ENCODE data around the gene ZCCHC17. TPM values are rescaled to one million over a fixed set of nuclear protein-coding genes. Genes with fewer than 3 reads are reported as not detected.

ZCCHC17 gene
- total RNA-seq, 1 experiment from 2014 or later = 29.3 TPM

DNA sequence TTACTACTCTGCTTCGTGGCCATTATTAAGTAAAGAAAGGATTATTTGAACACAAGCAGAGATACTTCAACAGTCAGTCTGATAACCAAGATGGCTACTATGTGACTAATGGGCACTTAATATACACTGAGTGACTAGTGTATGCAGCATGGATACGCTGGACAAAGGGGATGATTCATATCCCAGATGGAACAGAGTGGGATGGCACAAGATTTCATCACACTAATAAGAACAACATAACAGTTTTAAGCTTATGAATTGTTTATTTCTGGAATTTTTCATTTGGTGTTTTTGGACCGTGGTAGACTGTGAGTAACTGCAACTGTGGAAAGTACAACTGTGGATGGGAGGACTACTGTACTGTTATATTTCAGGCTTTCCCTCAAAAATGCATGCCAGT lies 9.4 kb downstream of the ZCCHC17 start:
- ChIA-PET CTCF (interaction anchor here (0.8 kb wide), 1 partner anchor 23 kb away, joined by 3 read pairs; no protein-coding TSS in a partner anchor), POLR2A (interaction anchor here (1.0 to 2.7 kb wide), 2 partner anchors 10 kb away, joined by 7 to 27 read pairs; partner anchors contain the start of genes SNRNP40 and ZCCHC17)
- TF ChIP-seq CTCF (IDR thresholded peaks at IDR 0.05; ENCODE audit: unreplicated experiment) = no peak
- Mint-ChIP-seq H3K4me1 (ENCODE audit: insufficient read depth, unreplicated experiment) (peaks cover 18% of the 10 kb centered on the region), H3K4me3 (ENCODE audit: unreplicated experiment) (peak overlapping the region; percentile 48), H3K27ac (ENCODE audit: low read depth, unreplicated experiment) (peak overlapping the region; percentile 91), H3K9me3 (ENCODE audit: unreplicated experiment) (no peaks in the 10 kb centered on the region), H3K27me3 (ENCODE audit: insufficient read depth, unreplicated experiment) (no peaks in the 10 kb centered on the region), H3K36me3 (ENCODE audit: insufficient read depth, unreplicated experiment) (peaks cover 16% of the 10 kb centered on the region)
- intact Hi-C loops (cut with micrococcal nuclease) = no loop called here
- DNase-seq (ENCODE audit: unreplicated experiment) = peak; percentile 84
- no TSS peak for BruUV-seq (replicated peaks)

- Mint-ChIP-seq H3K36me3 (ENCODE audit: insufficient read depth, unreplicated experiment) (peaks cover 26% of the 10 kb centered on the region), H3K27ac (ENCODE audit: low read depth, unreplicated experiment) (no peak overlapping the region), H3K4me1 (ENCODE audit: insufficient read depth, unreplicated experiment) (peaks cover 18% of the 10 kb centered on the region), H3K27me3 (ENCODE audit: insufficient read depth, unreplicated experiment) (no peaks in the 10 kb centered on the region), H3K9me3 (ENCODE audit: unreplicated experiment) (no peaks in the 10 kb centered on the region), H3K4me3 (ENCODE audit: unreplicated experiment) (no peak overlapping the region)
- no TSS peak for BruUV-seq (replicated peaks)
- POLR2A ChIA-PET = interaction anchor here (1.4 kb wide), 1 partner anchor 11 kb away, joined by 10 read pairs; the partner anchor contains the start of genes SNRNP40 and ZCCHC17
- intact Hi-C loops (cut with micrococcal nuclease) = no loop called here
- DNase-seq (ENCODE audit: unreplicated experiment) = no peak
- CTCF ChIA-PET = interaction anchor here (0.6 to 1.6 kb wide), 3 partner anchors 28 to 141 kb away, joined by 3 to 5 read pairs (median 3); no protein-coding TSS in a partner anchor
- no peak for TF ChIP-seq CTCF (IDR thresholded peaks at IDR 0.05; ENCODE audit: unreplicated experiment)
Measured at GRCh38 chr1:31308036-31308435, 11.2 kb downstream of the ZCCHC17 start.

- H3K27me3 Mint-ChIP-seq (ENCODE audit: insufficient read depth, unreplicated experiment) = no peaks in the 10 kb centered on the region
- no peak overlapping the region for H3K27ac Mint-ChIP-seq (ENCODE audit: low read depth, unreplicated experiment)
- H3K4me1 Mint-ChIP-seq (ENCODE audit: insufficient read depth, unreplicated experiment) = peaks cover 18% of the 10 kb centered on the region
- TF ChIP-seq CTCF (IDR thresholded peaks at IDR 0.05; ENCODE audit: unreplicated experiment) = no peak
- intact Hi-C loops (cut with micrococcal nuclease) = no loop called here
- DNase-seq (ENCODE audit: unreplicated experiment) = no peak
- CTCF ChIA-PET = interaction anchor here (0.6 kb wide), 1 partner anchor 19 kb away, joined by 4 read pairs; no protein-coding TSS in a partner anchor
- no peaks in the 10 kb centered on the region for H3K9me3 Mint-ChIP-seq (ENCODE audit: unreplicated experiment)
- no peak overlapping the region for H3K4me3 Mint-ChIP-seq (ENCODE audit: unreplicated experiment)
- H3K36me3 Mint-ChIP-seq (ENCODE audit: insufficient read depth, unreplicated experiment) = peaks cover 47% of the 10 kb centered on the region
- no TSS peak for BruUV-seq (replicated peaks)
- POLR2A ChIA-PET = no interaction called here
Measured at GRCh38 chr1:31310198-31310597, 13.4 kb downstream of the ZCCHC17 start.

DNA sequence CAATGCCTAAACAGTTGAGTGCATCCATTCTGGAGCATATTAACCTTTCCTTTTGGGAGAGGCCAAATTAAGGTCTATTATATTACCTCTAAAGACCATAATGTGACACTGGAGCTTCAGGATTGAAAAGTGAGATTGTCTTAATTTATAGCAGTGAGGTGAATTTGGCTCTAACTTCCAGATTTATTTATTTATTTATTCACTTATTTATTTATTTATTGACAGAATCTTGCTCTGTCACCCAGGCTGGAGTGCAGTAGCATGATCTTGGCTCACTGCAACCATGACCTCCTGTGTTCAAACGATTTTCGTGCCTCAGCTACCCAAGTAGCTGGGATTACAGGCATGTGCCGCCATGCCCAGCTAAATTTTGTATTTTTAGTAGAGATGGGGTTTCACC lies 19.1 kb downstream of the ZCCHC17 start:
- Mint-ChIP-seq H3K4me1 (ENCODE audit: insufficient read depth, unreplicated experiment) (no peaks in the 10 kb centered on the region), H3K27me3 (ENCODE audit: insufficient read depth, unreplicated experiment) (no peaks in the 10 kb centered on the region), H3K27ac (ENCODE audit: low read depth, unreplicated experiment) (no peak overlapping the region), H3K4me3 (ENCODE audit: unreplicated experiment) (no peak overlapping the region), H3K36me3 (ENCODE audit: insufficient read depth, unreplicated experiment) (peaks cover 76% of the 10 kb centered on the region), H3K9me3 (ENCODE audit: unreplicated experiment) (no peaks in the 10 kb centered on the region)
- ChIA-PET POLR2A (interaction anchor here (1.1 to 1.3 kb wide), 3 partner anchors 9 to 19 kb away, joined by 3 to 7 read pairs (median 3); no protein-coding TSS in a partner anchor), CTCF (interaction anchor here (0.9 kb wide), 1 partner anchor 17 kb away, joined by 3 read pairs; no protein-coding TSS in a partner anchor)
- DNase-seq (ENCODE audit: unreplicated experiment) = no peak
- intact Hi-C loops (cut with micrococcal nuclease) = no loop called here
- no TSS peak for BruUV-seq (replicated peaks)
- no peak for TF ChIP-seq CTCF (IDR thresholded peaks at IDR 0.05; ENCODE audit: unreplicated experiment)
